HAP-1 (cell line): ENCODE measurements around the gene CCR9.

Experiments used
- DNase-seq, 2 experiments: peaks; one replicate each; pipeline ENCODE4 v3.0.0-alpha.2; 2016 to 2020; ENCODE audit warnings: low spot score in 2 of 2
- H3K27me3 ChIP-seq: fragments of 250-450 bp; sonication (Bioruptor Pico); 2 replicates; pipeline ENCODE4 v1.5.1; 2020; ENCODE audit warnings: low read depth, mild to moderate bottlenecking, moderate library complexity
- H3K36me3 ChIP-seq: fragments of 250-450 bp; sonication (Bioruptor Pico); replicated peaks from 2 replicates; pipeline ENCODE4 v1.5.1; 2020; ENCODE audit warnings: mild to moderate bottlenecking
- H3K4me1 ChIP-seq: fragments of 250-450 bp; sonication (Bioruptor Pico); 2 replicates; pipeline ENCODE4 v1.5.1; 2020; ENCODE audit warnings: mild to moderate bottlenecking
- H3K4me3 ChIP-seq: fragments of 250-450 bp; sonication (Bioruptor Pico); 2 replicates; pipeline ENCODE4 v1.5.1; 2020; ENCODE audit warnings: mild to moderate bottlenecking, moderate library complexity
- H3K9me3 ChIP-seq: fragments of 250-450 bp; sonication (Bioruptor Pico); 2 replicates; pipeline ENCODE4 v1.5.1; 2020; ENCODE audit warnings: mild to moderate bottlenecking, moderate library complexity
- in situ Hi-C: fragments of 300-500 bp; cut with MboI; formaldehyde crosslinking; loops from 3 replicates; pipeline ENCODE4 v1.14.3; 2020; ENCODE audit warnings: low sequenced_read_pairs, inconsistent platforms, mixed read lengths

CCR9 gene

GRCh38 chr3:45906681-45907407, 20.5 kb downstream of the CCR9 start:
- in situ Hi-C loops, result no loop called here
- Histone ChIP-seq H3K4me1 (no peaks in the 10 kb centered on the region), H3K4me3 (no peak overlapping the region), H3K9me3 (no peaks in the 10 kb centered on the region; the same call in 1 of the 2 replicates), H3K36me3 (no peaks in the 10 kb centered on the region), H3K27me3 (no peaks in the 10 kb centered on the region)
- peak in 1 of 2 experiments; percentile 17 for DNase-seq

- no peaks in the 10 kb centered on the region; the same call in 1 of the 2 replicates for H3K9me3 ChIP-seq
- in situ Hi-C loops, result no loop called here
- no peaks in the 10 kb centered on the region for H3K4me1 ChIP-seq
- DNase-seq, result no peak
- H3K27me3 ChIP-seq, result no peaks in the 10 kb centered on the region
- H3K4me3 ChIP-seq, result no peak overlapping the region
- H3K36me3 ChIP-seq, result no peaks in the 10 kb centered on the region
Measured at GRCh38 chr3:45907769-45908705, 21.7 kb downstream of the CCR9 start.

GRCh38 chr3:45908761-45909160, 22.4 kb downstream of the CCR9 start:
- in situ Hi-C loops, result no loop called here
- Histone ChIP-seq H3K9me3 (no peaks in the 10 kb centered on the region; the same call in 1 of the 2 replicates), H3K4me1 (no peaks in the 10 kb centered on the region), H3K36me3 (no peaks in the 10 kb centered on the region), H3K4me3 (no peak overlapping the region), H3K27me3 (no peaks in the 10 kb centered on the region)
- no peak for DNase-seq

GRCh38 chr3:45909542-45909941, 23.2 kb downstream of the CCR9 start:
- H3K27me3 ChIP-seq, result no peaks in the 10 kb centered on the region
- H3K4me1 ChIP-seq, result no peaks in the 10 kb centered on the region
- no peak overlapping the region for H3K4me3 ChIP-seq
- no peaks in the 10 kb centered on the region for H3K36me3 ChIP-seq
- in situ Hi-C loops, result no loop called here
- no peak for DNase-seq
- no peaks in the 10 kb centered on the region; the same call in 1 of the 2 replicates for H3K9me3 ChIP-seq

- no peak for DNase-seq
- Histone ChIP-seq H3K36me3 (no peaks in the 10 kb centered on the region), H3K27me3 (no peaks in the 10 kb centered on the region), H3K4me1 (no peaks in the 10 kb centered on the region), H3K9me3 (no peaks in the 10 kb centered on the region), H3K4me3 (no peak overlapping the region)
- in situ Hi-C loops, result no loop called here
Measured at GRCh38 chr3:45910892-45911291, 24.5 kb downstream of the CCR9 start.

- Histone ChIP-seq H3K9me3 (no peaks in the 10 kb centered on the region), H3K4me1 (no peaks in the 10 kb centered on the region), H3K4me3 (no peak overlapping the region), H3K36me3 (no peaks in the 10 kb centered on the region), H3K27me3 (no peaks in the 10 kb centered on the region)
- in situ Hi-C loops, result no loop called here
- no peak for DNase-seq
Measured at GRCh38 chr3:45911511-45912226, 25.3 kb downstream of the CCR9 start.

GRCh38 chr3:45912435-45912834, 26.1 kb downstream of the CCR9 start:
- Histone ChIP-seq H3K4me3 (no peak overlapping the region), H3K27me3 (no peaks in the 10 kb centered on the region), H3K9me3 (no peaks in the 10 kb centered on the region), H3K36me3 (no peaks in the 10 kb centered on the region), H3K4me1 (no peaks in the 10 kb centered on the region)
- DNase-seq, result no peak
- in situ Hi-C loops, result no loop called here

GRCh38 chr3:45914362-45915058, 28.2 kb downstream of the CCR9 start:
- no peaks in the 10 kb centered on the region for H3K27me3 ChIP-seq
- in situ Hi-C loops, result no loop called here
- H3K4me3 ChIP-seq, result no peak overlapping the region
- no peaks in the 10 kb centered on the region for H3K9me3 ChIP-seq
- H3K4me1 ChIP-seq, result no peaks in the 10 kb centered on the region
- no peak for DNase-seq
- H3K36me3 ChIP-seq, result no peaks in the 10 kb centered on the region; the same call in 1 of the 2 replicates

- DNase-seq, result no peak
- in situ Hi-C loops, result no loop called here
- H3K27me3 ChIP-seq, result no peaks in the 10 kb centered on the region
- no peaks in the 10 kb centered on the region; the same call in 1 of the 2 replicates for H3K36me3 ChIP-seq
- H3K9me3 ChIP-seq, result no peaks in the 10 kb centered on the region
- no peaks in the 10 kb centered on the region for H3K4me1 ChIP-seq
- no peak overlapping the region for H3K4me3 ChIP-seq
Measured at GRCh38 chr3:45915059-45915439, 28.7 kb downstream of the CCR9 start.

GRCh38 chr3:45915518-45916231, 29.3 kb downstream of the CCR9 start:
- in situ Hi-C loops, result no loop called here
- Histone ChIP-seq H3K4me3 (no peak overlapping the region), H3K4me1 (no peaks in the 10 kb centered on the region), H3K9me3 (no peaks in the 10 kb centered on the region), H3K27me3 (no peaks in the 10 kb centered on the region), H3K36me3 (no peaks in the 10 kb centered on the region; the same call in 1 of the 2 replicates)
- no peak for DNase-seq

- no peak for DNase-seq
- Histone ChIP-seq H3K4me1 (no peaks in the 10 kb centered on the region), H3K9me3 (no peaks in the 10 kb centered on the region), H3K36me3 (peaks cover 10% of the 10 kb centered on the region; the same call in 1 of the 2 replicates), H3K4me3 (no peak overlapping the region), H3K27me3 (no peaks in the 10 kb centered on the region)
- in situ Hi-C loops, result no loop called here
Measured at GRCh38 chr3:45917146-45917898, 31.0 kb downstream of the CCR9 start.
